ENCODE data around the gene HIP1R. TPM values are rescaled to one million over a fixed set of nuclear protein-coding genes. Genes with fewer than 3 reads are reported as not detected.
A peak's percentile ranks its signal among the peaks of the same experiment; 100 is the strongest.

HIP1R gene
- total and polyA plus RNA-seq, 2 of the 4 experiments (the other 2 are of a cell fraction): 13.8 to 18.5 TPM

GRCh38 chr12:122790393-122791075 lies 44.7 kb upstream of the HIP1R start:
- Histone ChIP-seq H3K56ac (ENCODE audit: extremely low read depth, insufficient read depth, low read length) (no peak overlapping the region), H4K8ac (ENCODE audit: low read depth in 2 of 2, low read length in 2 of 2) (peak overlapping the region in 1 of 2 experiments; percentile 62; a peak in 1 of 4 replicates), H2BK5ac (ENCODE audit: low read depth, low read length, poor library complexity, severe bottlenecking) (no peak overlapping the region), H3K9me3 (ENCODE audit: control insufficient read depth, insufficient read depth, low read length) (no peaks in the 10 kb centered on the region), H4K20me1 (ENCODE audit: insufficient read depth, low read length) (no peaks in the 10 kb centered on the region), H3K4me3 (ENCODE audit: insufficient read depth, low read depth, low read length) (no peak overlapping the region), H3K79me1 (ENCODE audit: low read depth in 1 of 2, low read length in 2 of 2) (no peaks in the 10 kb centered on the region), H2BK15ac (ENCODE audit: low read depth, low read length) (no peak overlapping the region), H3K27me3 (ENCODE audit: control insufficient read depth, insufficient read depth, low read length) (no peaks in the 10 kb centered on the region), H3K23ac (ENCODE audit: low read depth, low read length) (no peak overlapping the region), H3K14ac (replicated peaks; ENCODE audit: low read depth, low read length) (no peak overlapping the region), H4K91ac (ENCODE audit: insufficient read depth, low read depth, low read length) (no peak overlapping the region), H2AK5ac (ENCODE audit: low read depth, low read length) (no peak overlapping the region), H2AK9ac (replicated peaks; ENCODE audit: low read depth, low read length, poor library complexity) (no peak overlapping the region), H2BK20ac (ENCODE audit: low read depth, low read length) (no peak overlapping the region), H3K9me1 (ENCODE audit: insufficient read depth, low read length) (no peaks in the 10 kb centered on the region), H3K4me1 (ENCODE audit: control insufficient read depth, insufficient read depth, low read length) (0 out of 2 replicates have a peak, but pooled peaks cover 3% of the 10 kb centered on the region), H2AFZ (replicated peaks; ENCODE audit: low read length, poor library complexity) (peak overlapping the region; percentile 66), H3K36me3 (ENCODE audit: control insufficient read depth, insufficient read depth, low read length) (no peaks in the 10 kb centered on the region), H3K4me2 (ENCODE audit: low read depth, low read length) (no peak overlapping the region), H4K5ac (ENCODE audit: low read depth, low read length) (no peak overlapping the region), H3K9ac (ENCODE audit: low read depth, low read length) (no peak overlapping the region), H3K4ac (ENCODE audit: low read depth, low read length) (no peak overlapping the region), H3K18ac (ENCODE audit: low read depth, low read length) (no peak overlapping the region), H3K27ac (ENCODE audit: insufficient read depth, low read length) (no peak overlapping the region), H2BK120ac (ENCODE audit: low read depth, low read length) (no peak overlapping the region)
- BruUV-seq (replicated peaks): no TSS peak
- intact Hi-C loops (cut with micrococcal nuclease): loop anchor here (5.0 kb wide), 1 partner anchor 72 kb away; no protein-coding TSS in a partner anchor
- TF ChIP-seq MXI1 (IDR thresholded peaks at IDR 0.05; ENCODE audit: borderline replicate concordance, low read depth, low read length) (no peak), FOS (IDR thresholded peaks at IDR 0.05; ENCODE audit: low read depth, low read length) (no peak), CEBPB (IDR thresholded peaks at IDR 0.05; ENCODE audit: low read depth, low read length) (peak; percentile 35)
- ChIA-PET CTCF (interaction anchor here (0.6 to 0.7 kb wide), 3 partner anchors 10 to 176 kb away, joined by 3 read pairs; partner anchors contain the start of gene ABCB9), POLR2A (ENCODE audit: unreplicated experiment) (no interaction called here)
- in situ Hi-C loops (cut with MboI; ENCODE audit: low sequenced_read_pairs): loop anchor here (5.0 kb wide), 1 partner anchor 167 kb away; no protein-coding TSS in a partner anchor
- dilution Hi-C loops (cut with HindIII; ENCODE audit: low sequenced_read_pairs, unreplicated experiment): no loop called here
- ATAC-seq (ENCODE audit: low read depth) (no peak), DNase-seq (peak; percentile 31)
- WGBS, 2 experiments (ENCODE audit: extremely low coverage in 2 of 2, insufficient read length in 1 of 2): 20% methylated on average over 1 of the region's 5 CpGs; no CpG with 5 or more reads in 1 of the 2 experiments

Measured in IMR-90 (cell line).